Testis (tissue), 2 donors: ENCODE measurements around the gene DCP1B.

ENCODE experiments used
- POLR2A ChIP-seq: fragments of 450-650 bp; IDR thresholded peaks from one replicate; pipeline ENCODE4 v1.6.1; 2017; ENCODE audit warnings: antibody characterized with exemption, mild to moderate bottlenecking, moderate library complexity
- TF ChIP-seq, protein P1 (sequence below), 3 experiments: fragments of 450-650 bp in 2 of 3; fragments of 200-600 bp in 1 of 3; sonication (generic) in 1 of 3; IDR thresholded peaks; one replicate each; pipeline ENCODE4 v1.5.1; 2016 to 2019; ENCODE audit warnings: antibody characterized with exemption in 3 of 3, mild to moderate bottlenecking in 2 of 3, moderate library complexity in 1 of 3

GRCh38 chr12:2023365-2023764 is 19.1 kb upstream of the DCP1B start:
- TF ChIP-seq, protein P1, sequence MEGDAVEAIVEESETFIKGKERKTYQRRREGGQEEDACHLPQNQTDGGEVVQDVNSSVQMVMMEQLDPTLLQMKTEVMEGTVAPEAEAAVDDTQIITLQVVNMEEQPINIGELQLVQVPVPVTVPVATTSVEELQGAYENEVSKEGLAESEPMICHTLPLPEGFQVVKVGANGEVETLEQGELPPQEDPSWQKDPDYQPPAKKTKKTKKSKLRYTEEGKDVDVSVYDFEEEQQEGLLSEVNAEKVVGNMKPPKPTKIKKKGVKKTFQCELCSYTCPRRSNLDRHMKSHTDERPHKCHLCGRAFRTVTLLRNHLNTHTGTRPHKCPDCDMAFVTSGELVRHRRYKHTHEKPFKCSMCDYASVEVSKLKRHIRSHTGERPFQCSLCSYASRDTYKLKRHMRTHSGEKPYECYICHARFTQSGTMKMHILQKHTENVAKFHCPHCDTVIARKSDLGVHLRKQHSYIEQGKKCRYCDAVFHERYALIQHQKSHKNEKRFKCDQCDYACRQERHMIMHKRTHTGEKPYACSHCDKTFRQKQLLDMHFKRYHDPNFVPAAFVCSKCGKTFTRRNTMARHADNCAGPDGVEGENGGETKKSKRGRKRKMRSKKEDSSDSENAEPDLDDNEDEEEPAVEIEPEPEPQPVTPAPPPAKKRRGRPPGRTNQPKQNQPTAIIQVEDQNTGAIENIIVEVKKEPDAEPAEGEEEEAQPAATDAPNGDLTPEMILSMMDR (IDR thresholded peaks at IDR 0.05) = no peak
- TF ChIP-seq POLR2A = no peak
